NCI-H2171 (cell line): Measurements from ENCODE around the gene TNS4.

Experiments
- DNase-seq: peaks from one replicate; lab custom pipeline; 2025; lab: John Stamatoyannopoulos, UW

Gene TNS4

DNA sequence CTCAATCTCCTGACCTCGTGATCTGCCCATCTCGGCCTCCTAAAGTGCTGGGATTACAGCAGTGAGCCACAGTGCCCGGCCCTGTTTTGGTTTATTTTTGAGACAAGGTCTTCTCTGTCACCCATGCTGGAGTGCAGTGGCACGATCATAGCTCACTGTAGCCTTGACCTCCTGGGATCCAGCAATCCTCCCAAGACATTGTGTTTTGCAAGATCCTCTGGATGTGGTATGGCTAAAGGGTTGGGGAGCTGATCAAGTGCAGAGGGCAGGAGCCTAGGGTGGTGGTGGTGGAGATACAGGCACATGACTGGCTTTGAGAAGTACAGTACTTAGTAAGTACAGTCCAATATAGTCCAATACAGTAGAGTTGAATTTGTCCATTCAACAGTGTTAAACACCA, 16.6 kb upstream of the TNS4 start:
- no peak for DNase-seq

DNA sequence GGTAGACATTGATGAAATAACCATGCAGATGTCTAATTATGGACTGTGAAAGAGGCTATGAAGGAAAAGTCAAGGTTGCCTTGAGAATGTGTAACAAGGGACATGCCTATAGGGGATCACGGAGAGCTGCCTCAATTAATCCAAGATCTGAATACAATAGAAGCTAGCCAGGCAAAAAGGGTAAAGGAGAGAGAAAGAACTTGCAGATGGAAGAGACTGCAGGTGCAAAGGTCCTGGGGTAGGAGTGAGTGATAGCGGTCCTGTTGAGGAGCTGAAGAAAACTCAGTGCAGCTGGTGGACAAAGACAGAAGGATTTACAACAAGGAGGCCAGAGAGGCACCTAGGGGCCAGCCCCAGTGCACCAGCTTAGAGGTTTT, 15.9 kb upstream of the TNS4 start:
- no peak for DNase-seq

DNA sequence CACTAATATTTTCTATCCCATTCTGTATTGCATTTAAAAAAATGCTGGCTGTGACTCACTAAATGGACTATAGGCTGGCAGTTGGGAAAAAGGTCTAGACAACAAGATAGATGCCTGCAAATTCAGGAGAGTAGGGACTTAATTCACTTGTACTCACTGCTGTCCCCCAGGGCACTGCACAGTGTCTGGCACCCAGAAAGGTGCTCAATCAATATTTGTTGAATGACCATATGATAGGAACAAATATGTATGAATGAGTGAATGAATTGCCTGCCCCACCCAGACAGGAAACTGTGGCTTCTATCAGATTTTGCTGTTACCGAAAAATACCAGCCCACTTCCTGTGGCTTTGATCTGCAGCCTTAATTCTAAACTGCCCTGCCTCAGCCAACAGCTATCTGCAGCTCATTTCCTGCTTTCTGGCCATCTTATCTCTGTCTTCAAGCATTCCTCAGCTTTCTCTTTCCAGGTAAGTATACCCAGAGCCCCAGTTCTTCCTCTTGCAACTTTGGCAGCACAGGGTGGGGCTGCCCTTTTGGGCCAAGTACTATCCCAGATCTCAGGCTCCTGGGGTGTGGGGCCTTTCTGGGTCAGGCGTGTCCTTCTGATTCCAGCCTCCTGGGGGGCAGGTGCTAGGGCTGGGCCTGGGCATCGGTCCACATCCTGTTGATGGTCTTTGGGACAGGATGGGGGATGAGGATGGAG, 15.3 kb upstream of the TNS4 start:
- DNase-seq, result no peak

DNA sequence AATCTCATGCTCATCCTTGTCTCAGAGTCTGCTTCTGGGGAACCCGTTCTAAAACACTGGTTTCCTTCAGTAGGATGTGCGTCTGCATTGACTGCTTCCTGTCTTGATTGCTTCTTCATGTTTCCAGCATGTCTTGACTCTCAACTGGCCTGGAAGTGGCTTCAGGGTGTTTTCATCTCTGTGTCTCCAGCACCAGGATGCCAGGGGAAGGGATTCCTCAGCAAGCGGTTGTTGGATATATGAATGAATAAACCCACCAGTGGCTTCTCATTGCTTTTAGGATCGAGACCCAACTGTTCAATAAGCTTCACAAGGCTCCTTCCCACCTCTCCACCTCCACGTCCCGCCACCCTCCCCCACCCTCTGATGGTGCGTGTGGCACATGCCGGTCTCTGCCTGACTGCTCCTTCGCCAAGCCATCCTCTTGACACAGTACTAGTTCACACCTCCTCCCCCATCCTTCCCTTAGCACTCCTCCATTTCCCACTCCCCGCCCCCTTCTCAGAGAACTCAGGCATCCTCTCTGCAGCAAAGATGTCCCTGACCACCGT, 14.1 kb upstream of the TNS4 start:
- DNase-seq, result no peak

DNA sequence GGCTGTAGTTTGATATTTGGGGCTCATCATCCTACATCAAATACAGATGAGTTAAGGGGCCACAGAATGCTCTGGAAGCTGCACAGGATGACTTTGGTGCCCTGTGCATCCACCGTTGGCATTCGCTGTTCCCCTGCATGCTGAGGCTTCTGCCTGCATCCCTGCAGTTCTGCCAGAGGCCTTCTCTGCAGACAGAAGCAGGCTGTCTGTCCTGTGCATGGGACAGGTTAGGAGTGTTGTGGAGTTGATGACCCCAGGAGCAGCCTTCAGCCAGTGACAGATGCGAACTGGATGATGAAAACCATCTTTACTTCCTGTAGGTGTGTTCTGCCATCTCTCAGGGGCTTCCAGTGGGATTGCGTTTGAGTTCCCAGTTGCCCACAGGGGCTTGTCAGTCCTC, 13.6 kb upstream of the TNS4 start:
- no peak for DNase-seq

DNA sequence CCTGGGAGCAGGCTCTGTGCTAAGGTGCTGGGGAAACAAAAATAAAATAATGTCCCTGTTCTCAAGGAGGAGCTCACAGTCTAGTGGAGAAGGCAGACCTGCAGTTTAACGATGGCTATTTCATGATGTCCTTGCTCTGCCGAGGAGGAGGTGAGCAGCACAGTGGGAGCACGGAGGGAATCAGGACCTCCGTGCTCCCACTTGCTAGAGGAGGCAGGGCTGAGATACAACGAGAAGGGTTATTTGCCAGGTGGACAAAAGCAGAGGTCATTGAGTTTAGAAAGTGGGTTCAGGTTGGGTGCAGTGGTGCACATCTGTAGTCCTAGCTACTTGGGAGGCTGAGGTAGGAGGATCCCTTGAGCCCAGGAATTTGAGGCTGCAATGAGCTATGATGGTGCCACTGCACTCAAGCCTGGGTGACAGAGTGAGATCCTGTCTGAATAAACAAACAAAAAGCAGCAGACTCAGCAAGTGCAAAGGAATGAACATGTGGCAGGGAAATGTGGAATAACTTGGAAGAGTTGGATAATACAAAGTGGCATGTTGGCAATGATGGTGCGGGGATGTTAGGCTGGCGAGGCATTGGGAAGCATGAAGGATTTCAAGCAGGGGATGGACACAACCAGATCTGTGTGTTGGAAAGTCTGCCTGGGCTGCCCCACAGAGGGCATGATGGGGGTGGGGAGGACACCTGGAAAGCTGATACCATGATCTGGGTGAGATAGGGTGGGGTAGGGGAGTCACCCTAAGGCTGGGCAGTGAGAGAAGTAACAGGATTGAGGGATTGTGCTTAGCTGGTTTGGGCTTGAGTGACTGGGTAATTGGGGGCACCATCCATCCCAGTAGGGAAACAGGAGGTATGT, 12.8 kb upstream of the TNS4 start:
- no peak for DNase-seq

DNA sequence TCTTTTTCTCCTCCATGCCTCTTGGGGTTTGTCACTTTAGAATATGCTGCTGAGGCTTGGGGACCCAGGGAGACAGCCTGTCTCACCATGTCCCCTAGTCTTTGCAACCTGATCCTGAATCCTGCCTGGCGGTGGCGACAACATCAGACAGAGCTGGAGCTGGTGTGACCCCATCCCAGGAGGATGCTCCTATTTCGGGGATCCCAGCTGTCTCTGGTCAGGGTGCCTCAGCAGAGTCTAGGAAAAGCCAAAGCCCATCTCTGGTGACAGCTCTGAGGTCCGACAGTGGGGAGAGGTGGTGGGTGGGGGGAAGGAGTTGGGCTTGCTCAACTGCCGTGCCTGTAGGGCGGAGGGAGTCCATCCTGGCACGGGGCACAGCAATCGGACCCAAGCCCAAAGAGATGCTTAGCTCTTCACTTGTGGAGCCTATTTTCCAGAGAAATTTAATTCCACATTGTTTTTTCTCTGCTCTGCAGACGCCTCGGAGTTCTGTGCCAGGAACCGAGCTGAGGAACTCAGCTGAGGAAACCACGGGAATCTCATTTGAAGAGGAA, 10.3 kb upstream of the TNS4 start:
- DNase-seq, result no peak

DNA sequence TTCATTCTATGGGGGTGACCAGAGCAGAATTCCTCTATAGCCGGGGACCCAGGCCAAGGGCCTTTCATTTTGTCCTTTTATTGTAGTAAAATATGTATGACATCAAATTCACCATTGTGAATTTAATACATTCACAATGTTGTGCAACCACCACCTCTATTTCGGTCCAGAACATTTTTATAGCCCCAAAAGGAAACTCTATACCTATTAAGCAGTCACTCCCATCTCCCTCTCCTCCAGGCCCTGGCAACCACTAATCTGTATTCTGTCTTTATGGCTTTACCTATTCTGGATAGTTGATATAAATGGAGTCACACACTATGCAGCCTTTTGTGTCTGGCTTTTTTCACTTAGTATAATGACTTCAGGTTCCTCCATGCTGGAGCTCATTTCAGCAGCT, 9.7 kb upstream of the TNS4 start:
- no peak for DNase-seq

DNA sequence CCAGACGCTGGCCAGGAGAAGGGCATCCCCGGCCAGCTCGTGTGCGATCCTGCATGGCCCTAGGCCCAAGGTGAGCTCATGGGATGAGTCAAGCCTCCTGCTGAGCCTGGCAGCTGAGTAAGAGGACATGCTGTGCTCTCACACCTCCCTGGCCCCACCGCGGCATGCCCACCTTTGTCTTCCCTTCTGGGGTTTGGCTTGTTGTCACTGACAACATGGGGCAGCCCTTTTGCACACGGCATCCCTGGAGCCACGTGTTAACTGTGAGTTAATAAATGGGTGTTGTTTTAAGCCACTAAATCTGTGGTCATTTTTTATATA, 8.9 kb upstream of the TNS4 start:
- DNase-seq, result no peak

DNA sequence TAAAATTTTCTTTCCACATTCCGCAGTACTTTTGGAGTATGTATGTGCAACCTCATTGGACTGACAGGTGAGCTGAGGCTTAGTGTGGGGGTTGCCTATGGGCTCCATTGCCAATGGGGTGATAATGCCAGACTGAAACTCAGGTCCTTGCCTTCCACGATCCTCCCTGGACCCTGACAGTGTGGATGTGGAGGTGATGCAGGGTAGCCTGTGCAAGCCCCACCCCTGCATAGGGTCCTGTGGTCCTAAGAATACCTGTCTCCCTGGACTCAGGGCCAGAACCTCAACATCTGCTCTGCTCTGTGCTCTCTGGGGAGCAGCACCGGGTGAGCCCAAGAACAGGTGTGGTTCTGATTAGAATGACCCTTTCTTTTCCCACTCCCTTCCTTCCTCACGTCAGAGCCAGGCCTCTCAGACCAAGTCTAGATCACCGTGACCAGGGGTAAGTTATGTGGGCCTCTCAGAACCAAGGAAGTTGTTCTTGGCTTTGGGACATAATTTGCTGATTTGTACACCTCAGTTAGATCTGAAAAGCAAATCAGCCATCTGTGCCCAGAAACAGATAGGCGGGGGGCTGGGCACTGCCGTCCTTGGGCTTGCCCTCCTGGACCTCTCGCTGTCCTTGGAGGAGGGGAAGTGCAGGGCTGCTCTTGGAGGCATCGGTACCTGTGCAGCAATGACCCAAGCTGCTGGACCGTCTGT, 8.4 kb upstream of the TNS4 start:
- DNase-seq, result no peak

DNA sequence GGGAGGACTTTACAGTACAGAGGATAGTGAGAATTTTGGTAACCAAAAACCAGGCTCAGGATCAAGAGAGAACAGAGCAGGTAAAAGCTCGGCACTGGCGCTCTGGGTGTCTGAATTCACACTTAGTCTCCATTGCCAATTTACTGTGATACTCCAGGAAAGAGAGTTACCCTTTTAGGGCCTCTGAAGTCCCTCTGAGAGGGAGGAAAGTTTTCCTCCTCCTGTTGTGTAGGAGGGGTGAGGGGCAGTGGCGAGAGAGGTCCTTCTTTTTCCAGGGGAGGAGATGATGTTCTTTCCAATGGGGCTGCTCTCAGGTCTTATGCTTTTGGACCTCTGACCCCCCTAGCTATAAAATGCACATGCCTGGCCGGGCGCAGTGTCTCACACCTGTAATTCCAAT, 5.4 kb upstream of the TNS4 start:
- DNase-seq, result no peak

DNA sequence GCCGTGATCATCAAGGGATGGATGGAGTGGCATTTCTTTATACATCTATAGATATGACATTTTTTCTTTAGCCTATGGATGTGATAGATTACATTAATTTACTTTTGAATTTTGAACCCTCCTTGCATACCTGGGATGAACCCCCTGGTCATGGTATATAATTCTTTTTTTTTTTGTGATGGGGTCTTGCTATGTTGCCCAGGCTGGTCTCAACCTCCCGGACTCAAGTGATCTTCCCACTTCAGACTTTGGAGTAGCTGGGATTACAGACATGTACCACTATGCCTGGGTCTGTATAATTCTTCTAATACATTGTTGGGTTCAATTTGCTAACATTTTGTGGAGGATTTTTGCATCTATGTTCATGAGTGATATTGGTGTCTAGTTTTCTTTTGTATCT, 1.7 kb upstream of the TNS4 start:
- DNase-seq, result no peak

DNA sequence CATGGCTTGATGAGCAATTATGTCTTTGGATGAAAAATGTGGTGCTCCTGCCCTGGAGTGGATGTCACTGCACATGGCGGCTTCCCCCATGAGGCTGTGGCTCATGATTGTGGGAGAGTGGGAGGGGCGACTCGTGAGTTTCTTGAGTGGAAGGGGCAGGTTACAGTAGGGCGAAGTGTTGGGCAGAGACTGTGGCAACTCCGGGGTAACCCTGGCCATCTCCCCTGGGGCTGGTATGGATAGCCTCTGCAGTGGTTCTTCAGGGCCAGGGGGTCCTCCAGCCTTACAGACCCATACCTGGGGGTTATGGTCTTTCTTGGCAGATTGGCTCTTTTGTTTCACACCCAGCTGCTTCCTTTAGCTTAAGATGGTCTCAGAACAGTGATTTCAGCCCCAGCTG, 1.3 kb upstream of the TNS4 start:
- DNase-seq, result no peak

DNA sequence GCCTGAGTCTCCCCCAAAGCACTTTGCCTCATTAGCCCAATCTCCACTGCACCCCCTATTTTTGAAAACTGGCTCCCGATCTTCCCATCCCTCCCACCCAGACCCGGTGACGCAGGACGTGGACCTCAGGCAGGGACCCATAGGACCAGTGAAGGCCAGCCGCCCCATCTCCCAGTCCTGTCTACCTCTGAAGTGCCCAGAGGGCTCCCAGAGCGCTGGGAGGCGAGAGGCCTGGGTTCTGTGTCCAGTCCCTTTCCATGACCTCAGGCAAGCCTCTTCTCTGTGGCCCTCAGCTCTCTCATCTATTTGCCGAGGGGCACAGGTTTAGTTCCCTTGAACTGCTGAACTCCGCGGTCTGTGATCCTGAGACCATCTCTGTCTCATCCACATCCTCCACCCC, 714 bp downstream of the TNS4 start:
- DNase-seq, result no peak

DNA sequence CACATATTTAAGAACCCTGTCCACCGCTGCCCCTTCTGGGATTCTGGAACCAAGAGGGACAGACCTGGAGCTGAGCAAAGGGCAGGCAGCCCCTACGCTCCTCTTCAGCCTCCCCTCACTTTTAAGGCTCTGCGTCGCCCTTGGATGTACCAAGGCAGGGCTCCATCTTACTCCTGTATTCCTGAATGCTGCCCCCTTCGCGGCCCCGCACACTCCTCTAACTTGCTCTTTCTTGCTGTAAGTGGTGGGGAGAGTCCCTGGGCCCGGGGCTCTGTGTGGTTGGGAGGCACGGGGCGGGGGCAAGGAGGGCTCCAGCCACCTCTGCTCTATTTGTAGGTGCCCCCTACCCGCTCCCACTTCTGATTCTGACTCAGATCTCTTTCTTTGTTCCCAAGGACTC, 1.2 kb downstream of the TNS4 start:
- no peak for DNase-seq

DNA sequence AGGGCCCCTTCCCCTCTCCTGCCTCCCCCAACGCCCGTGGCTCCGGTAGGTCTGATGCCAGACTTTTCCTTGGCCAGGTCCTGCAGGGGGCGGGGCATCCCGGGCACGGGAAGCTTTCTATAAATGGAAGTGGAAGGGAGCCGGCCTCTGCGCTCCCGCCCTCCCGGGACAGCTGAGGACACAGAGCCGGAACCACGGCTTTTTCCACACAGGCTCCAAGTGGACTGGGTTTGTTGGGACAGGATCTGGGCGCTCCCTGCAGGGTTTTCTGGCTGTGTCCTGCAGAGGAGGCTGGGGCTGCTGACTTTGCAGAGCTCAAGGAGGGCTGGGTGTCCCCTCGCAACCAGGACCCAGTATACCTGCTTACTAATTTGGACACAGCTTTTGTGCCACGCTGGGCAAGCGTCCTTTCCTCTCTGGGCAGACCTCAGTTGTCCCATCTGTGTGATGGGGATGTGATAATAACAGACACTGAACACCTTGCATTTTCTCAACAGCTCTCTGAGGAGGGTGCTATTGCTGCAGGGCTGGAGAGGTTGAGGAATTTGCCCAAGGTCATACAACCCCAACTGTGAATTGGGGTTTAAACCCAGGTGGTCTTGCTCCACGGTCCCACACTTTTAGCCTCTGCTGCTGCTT, 1.8 kb downstream of the TNS4 start:
- DNase-seq, result peak; percentile 55

DNA sequence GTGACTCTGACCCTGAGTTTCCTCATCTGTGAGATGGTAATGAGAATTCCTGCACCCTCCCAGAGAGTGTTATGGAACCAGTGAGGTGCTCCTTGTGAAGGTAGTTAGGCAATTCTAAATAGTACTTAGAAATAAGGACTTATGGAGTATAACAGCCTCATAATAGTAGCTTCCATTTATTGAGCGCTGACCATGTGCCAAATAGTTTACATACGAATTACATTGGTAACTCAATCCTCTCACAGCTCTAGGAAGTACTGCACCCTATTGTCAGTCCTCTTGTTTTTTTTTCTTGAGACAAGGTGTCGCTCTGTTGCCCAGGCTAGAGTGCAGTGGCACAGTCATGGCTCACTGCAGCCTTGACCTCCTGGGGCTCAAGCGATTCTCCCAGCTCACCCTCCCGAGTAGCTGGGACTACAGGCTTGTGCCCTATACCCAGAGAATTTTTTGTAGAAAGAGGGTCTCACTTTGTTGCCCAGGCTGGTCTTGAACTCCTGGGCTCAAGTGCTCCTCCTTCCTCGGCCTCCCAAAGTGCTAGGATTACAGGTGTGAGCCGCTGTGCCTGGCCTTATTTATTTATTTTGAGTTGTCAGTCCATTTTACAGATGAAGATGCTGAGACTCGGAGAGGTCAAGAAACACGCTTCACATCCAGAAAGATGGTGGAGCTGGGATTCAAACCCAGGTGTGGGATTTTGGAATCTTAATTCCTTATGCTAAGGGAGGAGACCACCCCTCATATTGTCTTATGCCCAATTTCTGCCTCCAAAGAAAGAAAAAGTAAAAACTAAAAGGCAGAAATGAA, 2.9 kb downstream of the TNS4 start:
- no peak for DNase-seq

DNA sequence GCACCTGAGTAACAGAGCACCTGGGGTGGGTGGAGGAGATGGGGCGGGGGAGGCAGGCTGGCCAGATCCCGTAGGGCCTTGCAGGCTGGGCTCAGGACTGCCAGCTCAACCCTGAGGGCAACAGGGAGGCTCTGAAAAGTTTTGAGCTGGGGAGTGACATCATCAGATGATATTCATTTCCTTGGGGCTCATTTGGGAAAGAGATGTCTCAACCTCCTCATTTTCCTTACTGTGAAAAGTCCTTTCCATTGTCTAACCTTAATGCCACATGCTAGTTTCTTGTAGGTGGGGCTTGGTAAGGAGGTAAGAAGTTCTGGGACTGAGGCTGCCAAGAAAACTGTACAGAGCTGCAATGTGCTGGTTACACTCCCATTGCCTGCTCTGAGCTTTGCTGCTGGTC, 3.7 kb downstream of the TNS4 start:
- DNase-seq, result no peak

DNA sequence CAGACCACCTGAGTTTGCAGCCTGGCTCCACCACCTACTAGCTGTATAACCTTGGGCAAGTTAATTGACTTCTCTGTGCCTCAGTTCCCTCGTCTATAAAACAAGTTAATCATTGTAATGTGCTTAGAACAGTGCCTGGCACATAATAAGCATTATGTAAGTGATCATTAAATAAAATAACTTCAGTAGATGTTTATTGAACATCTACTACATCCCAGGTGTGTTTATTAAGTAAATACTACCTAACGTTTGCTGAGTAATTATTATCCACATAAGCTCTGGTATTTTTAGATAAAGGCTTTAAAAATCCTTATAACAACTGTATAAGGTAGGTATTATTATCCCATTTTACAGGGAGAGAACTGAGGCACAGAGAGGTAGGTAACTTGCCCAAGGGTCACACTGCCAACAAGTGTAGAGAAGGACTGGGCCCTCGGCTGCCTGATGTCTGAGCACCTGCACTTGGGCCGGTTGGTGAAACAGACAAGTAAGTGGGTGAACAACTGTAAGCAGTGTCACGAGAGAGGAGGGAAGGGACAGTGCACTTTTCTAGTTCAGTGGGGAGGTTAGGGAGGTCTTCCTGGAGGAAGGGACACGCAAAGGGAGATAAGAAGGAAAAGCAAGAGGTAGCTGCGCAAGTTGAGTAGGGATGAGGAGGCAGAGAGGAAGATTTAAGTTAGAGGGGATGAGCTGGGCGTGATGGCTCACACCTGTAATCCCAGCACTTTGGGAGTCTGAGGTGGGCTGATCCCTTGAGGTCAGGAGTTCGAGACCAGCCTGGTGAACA, 4.6 kb downstream of the TNS4 start:
- DNase-seq, result no peak

DNA sequence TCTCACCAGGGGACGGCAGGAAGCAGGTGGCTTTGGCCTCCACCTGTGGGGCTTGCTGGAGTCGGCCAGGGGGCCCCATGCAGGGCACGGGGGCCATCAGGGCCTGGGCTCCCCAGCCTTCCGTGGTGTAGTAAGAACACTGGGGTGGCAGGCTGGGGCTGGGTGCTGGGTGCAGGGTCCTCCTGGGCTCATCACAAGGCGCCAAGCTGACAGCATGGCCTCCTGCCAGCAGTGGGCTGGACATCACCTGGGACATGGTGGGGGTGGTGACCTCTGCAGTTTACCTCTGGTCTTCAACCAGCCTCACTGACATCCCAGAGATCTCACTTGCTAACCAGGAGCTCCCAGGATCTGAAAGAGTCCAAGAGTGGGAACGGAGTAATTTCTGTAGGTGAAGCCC, 5.3 kb downstream of the TNS4 start:
- DNase-seq, result no peak

DNA sequence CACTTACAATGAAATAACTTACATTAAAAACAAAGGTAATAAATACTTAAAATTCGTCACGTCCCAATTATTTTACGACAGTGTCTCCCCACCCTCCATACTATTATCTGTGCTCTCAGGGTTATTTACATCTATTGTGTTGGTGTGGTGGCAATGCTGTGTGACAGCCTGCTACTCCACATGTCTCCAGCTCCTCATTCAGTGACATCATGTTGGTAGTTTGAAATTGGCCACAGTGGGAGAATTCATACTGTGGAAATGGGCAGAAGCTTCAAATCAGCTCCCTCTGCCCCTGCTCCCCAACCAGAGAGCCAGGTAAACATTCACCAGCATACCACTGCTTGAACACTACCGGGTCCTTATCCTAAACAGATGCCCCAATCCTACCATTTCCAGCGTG, 6.3 kb downstream of the TNS4 start:
- DNase-seq, result no peak
